WTC11 (cell line): ENCODE measurements around the gene ATP1B3.

ENCODE experiments used
- CTCF ChIP-seq: fragments of 200-600 bp; IDR thresholded peaks from 2 replicates; pipeline ENCODE4 v1.8.0; 2022; ENCODE audit warnings: antibody characterized with exemption
- MAX ChIP-seq: sonication (generic); formaldehyde crosslinking; IDR thresholded peaks from 2 replicates; pipeline ENCODE4 v1.8.0; 2022; ENCODE audit warnings: mild to moderate bottlenecking, missing genetic modification reagents
- MLX ChIP-seq: sonication (generic); formaldehyde crosslinking; IDR thresholded peaks from 2 replicates; pipeline ENCODE4 v1.8.1; 2023; ENCODE audit warnings: mild to moderate bottlenecking, missing genetic modification reagents, moderate library complexity
- TCF7 ChIP-seq: sonication (generic); formaldehyde crosslinking; IDR thresholded peaks from 2 replicates; pipeline ENCODE4 v1.8.0; 2022; ENCODE audit warnings: mild to moderate bottlenecking, low read depth, missing genetic modification reagents, moderate library complexity
- USF2 ChIP-seq: sonication (generic); formaldehyde crosslinking; IDR thresholded peaks from 2 replicates; pipeline ENCODE4 v1.8.1; 2023; ENCODE audit warnings: mild to moderate bottlenecking, missing genetic modification reagents, moderate library complexity

- TF ChIP-seq CTCF (no peak), USF2 (CRISPR knock-in tag) (no peak), MLX (CRISPR knock-in tag) (no peak), MAX (CRISPR knock-in tag) (no peak), TCF7 (CRISPR knock-in tag) (no peak)
Measured at GRCh38 chr3:141900343-141900742, 23.9 kb downstream of the ATP1B3 start.
